Measurements from ENCODE around the gene MIPEP. TPM values are rescaled to one million over a fixed set of nuclear protein-coding genes. Genes with fewer than 3 reads are reported as not detected.

Gene MIPEP
- total RNA-seq, 1 experiment from 2014 or later: 25.4 TPM

GRCh38 chr13:23692816-23693215 lies 196.4 kb downstream of the MIPEP start:
- POLR2A ChIA-PET (ENCODE audit: low non-redundant PET): no interaction called here

DNA sequence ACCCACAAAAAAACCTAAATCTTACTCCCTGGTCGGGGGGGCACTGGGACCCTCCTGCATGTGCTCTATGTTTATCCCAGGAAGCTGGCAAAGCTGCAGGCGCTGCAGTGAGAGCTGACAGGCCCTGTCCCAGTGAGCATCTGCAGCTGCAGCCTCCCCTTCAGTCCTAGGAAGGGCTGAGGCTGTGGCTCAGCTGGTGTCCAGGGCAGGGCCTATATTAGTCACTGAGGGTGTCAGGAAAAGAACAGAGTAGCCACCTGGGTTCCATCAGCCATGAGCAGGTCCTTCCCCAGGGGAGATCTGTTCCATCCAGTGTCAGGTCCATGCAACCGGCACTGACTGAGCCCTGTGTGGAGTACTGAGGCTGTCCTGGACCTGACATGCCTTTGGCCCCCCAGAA lies 198.5 kb downstream of the MIPEP start:
- intact Hi-C loops (cut with micrococcal nuclease; ENCODE audit: unreplicated experiment): no loop called here
- no TSS peak for BruUV-seq (replicated peaks)

More at GRCh38 chr13:23692816-23693215, 196.4 kb downstream of the MIPEP start:
- TF ChIP-seq CTCF (conservative IDR thresholded peaks at IDR 0.05; ENCODE audit: low read depth, low read length) (no peak), EZH2 (IDR thresholded peaks at IDR 0.05; ENCODE audit: borderline replicate concordance, low read depth, low read length, poor library complexity, severe bottlenecking) (no peak)
- Histone ChIP-seq H3K9me3 (ENCODE audit: low read depth, low read length, poor library complexity, severe bottlenecking) (no peaks in the 10 kb centered on the region), H3K36me3 (ENCODE audit: insufficient read depth, low read length, poor library complexity, severe bottlenecking) (no peaks in the 10 kb centered on the region), H3K4me1 (ENCODE audit: insufficient read depth, low read length, poor library complexity, severe bottlenecking) (no peaks in the 10 kb centered on the region), H3K27ac (ENCODE audit: low read depth, low read length, poor library complexity, severe bottlenecking) (no peak overlapping the region), H3K27me3 (replicated peaks; ENCODE audit: insufficient read depth, low read depth, low read length, poor library complexity) (no peaks in the 10 kb centered on the region), H3K4me3 (ENCODE audit: low read depth, low read length, poor library complexity, severe bottlenecking) (no peak overlapping the region)
- CTCF ChIA-PET: no interaction called here
- intact Hi-C loops (cut with micrococcal nuclease; ENCODE audit: unreplicated experiment): no loop called here
- no peak for DNase-seq (ENCODE audit: low spot score)
- BruUV-seq (replicated peaks): no TSS peak

DNA sequence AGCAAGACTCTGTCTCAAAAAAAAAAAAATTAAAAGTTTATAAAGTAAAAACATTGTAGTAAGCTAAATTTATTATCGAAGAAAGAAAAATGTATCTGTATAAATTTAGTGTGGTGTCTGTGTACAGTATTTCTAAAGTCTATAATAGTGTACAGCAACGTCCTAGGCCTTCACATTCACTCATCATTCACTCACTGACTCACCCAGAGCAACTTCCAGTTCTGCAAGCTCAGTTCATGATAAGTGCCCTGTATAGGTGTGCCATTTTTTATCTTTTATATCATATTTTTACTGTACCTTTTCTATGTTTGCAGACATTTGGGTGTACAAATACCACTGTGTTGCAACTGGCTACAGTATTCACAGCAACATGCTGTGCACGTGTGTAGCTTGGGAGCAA lies 200.9 kb downstream of the MIPEP start:
- H3K4me3 ChIP-seq (ENCODE audit: low read depth, low read length, poor library complexity, severe bottlenecking): no peak overlapping the region
- no TSS peak for BruUV-seq (replicated peaks)
- POLR2A ChIA-PET (ENCODE audit: low non-redundant PET): interaction anchor here (0.6 kb wide), 1 partner anchor 10 kb away, joined by 4 read pairs; no protein-coding TSS in a partner anchor
- H3K36me3 ChIP-seq (ENCODE audit: insufficient read depth, low read length, poor library complexity, severe bottlenecking): no peaks in the 10 kb centered on the region
- peaks cover 13% of the 10 kb centered on the region for H3K9me3 ChIP-seq (ENCODE audit: low read depth, low read length, poor library complexity, severe bottlenecking)
- no peak overlapping the region for H3K27ac ChIP-seq (ENCODE audit: low read depth, low read length, poor library complexity, severe bottlenecking)
- intact Hi-C loops (cut with micrococcal nuclease; ENCODE audit: unreplicated experiment): no loop called here
- TF ChIP-seq CTCF (conservative IDR thresholded peaks at IDR 0.05; ENCODE audit: low read depth, low read length): no peak
- TF ChIP-seq EZH2 (IDR thresholded peaks at IDR 0.05; ENCODE audit: borderline replicate concordance, low read depth, low read length, poor library complexity, severe bottlenecking): no peak
- DNase-seq (ENCODE audit: low spot score): no peak
- H3K27me3 ChIP-seq (replicated peaks; ENCODE audit: insufficient read depth, low read depth, low read length, poor library complexity): no peaks in the 10 kb centered on the region
- no peaks in the 10 kb centered on the region for H3K4me1 ChIP-seq (ENCODE audit: insufficient read depth, low read length, poor library complexity, severe bottlenecking)
- CTCF ChIA-PET: no interaction called here

More for the DNA sequence above, 198.5 kb downstream of the MIPEP start:
- H3K4me1 ChIP-seq (ENCODE audit: insufficient read depth, low read length, poor library complexity, severe bottlenecking): no peaks in the 10 kb centered on the region
- H3K27me3 ChIP-seq (replicated peaks; ENCODE audit: insufficient read depth, low read depth, low read length, poor library complexity): no peaks in the 10 kb centered on the region
- DNase-seq (ENCODE audit: low spot score): no peak
- H3K27ac ChIP-seq (ENCODE audit: low read depth, low read length, poor library complexity, severe bottlenecking): no peak overlapping the region
- no peaks in the 10 kb centered on the region for H3K9me3 ChIP-seq (ENCODE audit: low read depth, low read length, poor library complexity, severe bottlenecking)
- TF ChIP-seq EZH2 (IDR thresholded peaks at IDR 0.05; ENCODE audit: borderline replicate concordance, low read depth, low read length, poor library complexity, severe bottlenecking) (no peak), CTCF (conservative IDR thresholded peaks at IDR 0.05; ENCODE audit: low read depth, low read length) (no peak)
- ChIA-PET CTCF (no interaction called here), POLR2A (ENCODE audit: low non-redundant PET) (no interaction called here)
- H3K4me3 ChIP-seq (ENCODE audit: low read depth, low read length, poor library complexity, severe bottlenecking): no peak overlapping the region
- no peaks in the 10 kb centered on the region for H3K36me3 ChIP-seq (ENCODE audit: insufficient read depth, low read length, poor library complexity, severe bottlenecking)
